Central memory CD8-positive, alpha-beta T cell (primary cell): Measurements from ENCODE around the gene ARMCX2.

ENCODE experiments used
- ATAC-seq: fragments of 150-1000 bp; cut with Tn5 transposase; replicated peaks from 2 replicates; pipeline ENCODE4 v1.10.0; 2022; ENCODE audit warnings: mild to moderate bottlenecking, moderate FRiP score, moderate number of reproducible peaks; ENCODE audit not compliant: poor library complexity, severe bottlenecking; ENCODE audit errors: extremely low read depth
- DNase-seq, 2 donors: peaks; one replicate each; pipeline ENCODE4 v3.0.0; 2021; ENCODE audit warnings: low spot score in 2 of 2
- H3K27ac Mint-ChIP-seq: one replicate; pipeline ENCODE4 v1.8.0; 2022; ENCODE audit warnings: low read depth, mild to moderate bottlenecking, moderate library complexity, mixed read lengths
- H3K27me3 Mint-ChIP-seq: one replicate; pipeline ENCODE4 v1.8.0; 2022; ENCODE audit warnings: mixed read lengths
- H3K36me3 Mint-ChIP-seq: one replicate; pipeline ENCODE4 v1.8.0; 2022; ENCODE audit warnings: mild to moderate bottlenecking, moderate library complexity, mixed read lengths; ENCODE audit not compliant: insufficient read depth
- H3K4me1 Mint-ChIP-seq: one replicate; pipeline ENCODE4 v1.8.0; 2022; ENCODE audit warnings: mixed read lengths
- H3K4me3 Mint-ChIP-seq: one replicate; pipeline ENCODE4 v1.8.0; 2022; ENCODE audit warnings: mild to moderate bottlenecking, moderate library complexity, mixed read lengths
- H3K9me3 Mint-ChIP-seq: one replicate; pipeline ENCODE4 v1.8.0; 2022; ENCODE audit warnings: mixed read lengths

Gene ARMCX2

GRCh38 chrX:101659601-101660063 is at the start of gene ARMCX2:
ARMCX2 (minus strand) TSS chrX:101659850; CDS start chrX:101657588, 2,262 bp downstream.
- Mint-ChIP-seq H3K36me3 (peaks cover 2% of the 10 kb centered on the region), H3K27ac (no peak within 1 kb of the TSS), H3K4me1 (peaks cover 4% of the 10 kb centered on the region), H3K4me3 (peak within 1 kb of the TSS; percentile 84), H3K27me3 (peaks cover 24% of the 10 kb centered on the region), H3K9me3 (no peaks in the 10 kb centered on the region)
- DNase-seq (no peak), ATAC-seq (no peak)

GRCh38 chrX:101709384-101709783 is 49.7 kb upstream of the ARMCX2 start:
- Mint-ChIP-seq H3K36me3 (peaks cover 2% of the 10 kb centered on the region), H3K27me3 (no peaks in the 10 kb centered on the region), H3K4me1 (no peaks in the 10 kb centered on the region), H3K9me3 (no peaks in the 10 kb centered on the region), H3K27ac (no peak overlapping the region), H3K4me3 (no peak overlapping the region)
- ATAC-seq (no peak), DNase-seq (no peak)

- Mint-ChIP-seq H3K36me3 (peaks cover 2% of the 10 kb centered on the region), H3K4me3 (no peak overlapping the region), H3K27ac (no peak overlapping the region), H3K27me3 (no peaks in the 10 kb centered on the region), H3K4me1 (no peaks in the 10 kb centered on the region), H3K9me3 (no peaks in the 10 kb centered on the region)
- no peak for ATAC-seq
- no peak for DNase-seq
Observed at GRCh38 chrX:101708163-101708562, 48.5 kb upstream of the ARMCX2 start.

GRCh38 chrX:101693476-101693875 is 33.8 kb upstream of the ARMCX2 start:
- H3K27me3 Mint-ChIP-seq, result peaks cover 26% of the 10 kb centered on the region
- no peaks in the 10 kb centered on the region for H3K36me3 Mint-ChIP-seq
- H3K4me3 Mint-ChIP-seq, result no peak overlapping the region
- no peaks in the 10 kb centered on the region for H3K9me3 Mint-ChIP-seq
- DNase-seq (no peak), ATAC-seq (no peak)
- H3K4me1 Mint-ChIP-seq, result no peaks in the 10 kb centered on the region
- no peak overlapping the region for H3K27ac Mint-ChIP-seq

- H3K9me3 Mint-ChIP-seq, result no peaks in the 10 kb centered on the region
- DNase-seq, result no peak
- no peaks in the 10 kb centered on the region for H3K36me3 Mint-ChIP-seq
- no peak for ATAC-seq
- no peak overlapping the region for H3K4me3 Mint-ChIP-seq
- H3K27ac Mint-ChIP-seq, result no peak overlapping the region
- peaks cover 11% of the 10 kb centered on the region for H3K27me3 Mint-ChIP-seq
- H3K4me1 Mint-ChIP-seq, result no peaks in the 10 kb centered on the region
Observed at GRCh38 chrX:101691835-101692234, 32.2 kb upstream of the ARMCX2 start.

GRCh38 chrX:101686574-101686973 is 26.9 kb upstream of the ARMCX2 start:
- no peaks in the 10 kb centered on the region for H3K36me3 Mint-ChIP-seq
- H3K4me3 Mint-ChIP-seq, result no peak overlapping the region
- H3K4me1 Mint-ChIP-seq, result no peaks in the 10 kb centered on the region
- ATAC-seq, result no peak
- H3K27ac Mint-ChIP-seq, result no peak overlapping the region
- H3K9me3 Mint-ChIP-seq, result no peaks in the 10 kb centered on the region
- peaks cover 16% of the 10 kb centered on the region for H3K27me3 Mint-ChIP-seq
- DNase-seq, result no peak

GRCh38 chrX:101685923-101686322 is 26.3 kb upstream of the ARMCX2 start:
- H3K36me3 Mint-ChIP-seq, result no peaks in the 10 kb centered on the region
- no peaks in the 10 kb centered on the region for H3K9me3 Mint-ChIP-seq
- H3K27me3 Mint-ChIP-seq, result peaks cover 16% of the 10 kb centered on the region
- DNase-seq (no peak), ATAC-seq (no peak)
- no peak overlapping the region for H3K27ac Mint-ChIP-seq
- no peak overlapping the region for H3K4me3 Mint-ChIP-seq
- H3K4me1 Mint-ChIP-seq, result no peaks in the 10 kb centered on the region

GRCh38 chrX:101682723-101683122 is 23.1 kb upstream of the ARMCX2 start:
- no peaks in the 10 kb centered on the region for H3K36me3 Mint-ChIP-seq
- no peaks in the 10 kb centered on the region for H3K9me3 Mint-ChIP-seq
- no peak for DNase-seq
- no peak overlapping the region for H3K4me3 Mint-ChIP-seq
- ATAC-seq, result no peak
- no peaks in the 10 kb centered on the region for H3K4me1 Mint-ChIP-seq
- H3K27me3 Mint-ChIP-seq, result peaks cover 16% of the 10 kb centered on the region
- no peak overlapping the region for H3K27ac Mint-ChIP-seq

GRCh38 chrX:101677028-101677427 is 17.4 kb upstream of the ARMCX2 start:
- peaks cover 16% of the 10 kb centered on the region for H3K27me3 Mint-ChIP-seq
- no peaks in the 10 kb centered on the region for H3K4me1 Mint-ChIP-seq

GRCh38 chrX:101676571-101676970 is 16.9 kb upstream of the ARMCX2 start:
- no peak overlapping the region for H3K27ac Mint-ChIP-seq
- peaks cover 16% of the 10 kb centered on the region for H3K27me3 Mint-ChIP-seq
- H3K36me3 Mint-ChIP-seq, result no peaks in the 10 kb centered on the region
- no peak overlapping the region for H3K4me3 Mint-ChIP-seq
- ATAC-seq (no peak), DNase-seq (no peak)
- H3K4me1 Mint-ChIP-seq, result no peaks in the 10 kb centered on the region
- no peaks in the 10 kb centered on the region for H3K9me3 Mint-ChIP-seq

More at GRCh38 chrX:101677028-101677427, 17.4 kb upstream of the ARMCX2 start:
- Mint-ChIP-seq H3K27ac (no peak overlapping the region), H3K36me3 (no peaks in the 10 kb centered on the region), H3K4me3 (no peak overlapping the region), H3K9me3 (no peaks in the 10 kb centered on the region)
- ATAC-seq (no peak), DNase-seq (no peak)

- H3K4me3 Mint-ChIP-seq, result no peak overlapping the region
- no peak for DNase-seq
- peaks cover 14% of the 10 kb centered on the region for H3K27me3 Mint-ChIP-seq
- H3K9me3 Mint-ChIP-seq, result no peaks in the 10 kb centered on the region
- H3K4me1 Mint-ChIP-seq, result no peaks in the 10 kb centered on the region
- H3K27ac Mint-ChIP-seq, result no peak overlapping the region
- H3K36me3 Mint-ChIP-seq, result peaks cover 2% of the 10 kb centered on the region
- no peak for ATAC-seq
Observed at GRCh38 chrX:101668143-101668542, 8.5 kb upstream of the ARMCX2 start.

- ATAC-seq, result peak; percentile 43
- H3K27ac Mint-ChIP-seq, result no peak overlapping the region
Observed at GRCh38 chrX:101658661-101659491, 774 bp downstream of the ARMCX2 start.

GRCh38 chrX:101657495-101657894 is 2.2 kb downstream of the ARMCX2 start:
- Mint-ChIP-seq H3K9me3 (no peaks in the 10 kb centered on the region), H3K27ac (no peak overlapping the region), H3K4me1 (peaks cover 4% of the 10 kb centered on the region), H3K4me3 (no peak overlapping the region), H3K27me3 (peaks cover 10% of the 10 kb centered on the region), H3K36me3 (no peaks in the 10 kb centered on the region)
- ATAC-seq (no peak), DNase-seq (no peak)

More at GRCh38 chrX:101658661-101659491, 774 bp downstream of the ARMCX2 start:
- H3K4me3 Mint-ChIP-seq, result peak overlapping the region; percentile 84
- DNase-seq, result no peak
- H3K27me3 Mint-ChIP-seq, result peaks cover 17% of the 10 kb centered on the region
- H3K9me3 Mint-ChIP-seq, result no peaks in the 10 kb centered on the region
- H3K36me3 Mint-ChIP-seq, result peaks cover 2% of the 10 kb centered on the region
- peaks cover 4% of the 10 kb centered on the region for H3K4me1 Mint-ChIP-seq
